SK-N-MC (cell line): ENCODE data around the gene DTL.

Source experiments
- EZH2 ChIP-seq: fragments of 200-600 bp; sonication (generic); IDR thresholded peaks from one replicate; pipeline ENCODE4 v1.6.1; 2017; ENCODE audit warnings: antibody characterized with exemption
- POLR2AphosphoS5 ChIP-seq: IDR thresholded peaks from 2 replicates; pipeline ENCODE4 v1.6.1; 2012; ENCODE audit warnings: mild to moderate bottlenecking, low read depth, low read length, borderline replicate concordance

- TF ChIP-seq POLR2AphosphoS5 = no peak
- no peak for TF ChIP-seq EZH2
Measured at GRCh38 chr1:212060632-212061472, 25.3 kb downstream of the DTL start.
